Stimulated activated CD4-positive, alpha-beta T cell treated with anti-CD3 and anti-CD28 coated beads, Interleukin-4, amount 100 ng/mL, for 4 hours (primary cell): ENCODE results near the gene COL5A1.

Experiments used
- DNase-seq, 2 experiments: peaks; one replicate each; pipeline ENCODE4 v3.0.0-alpha.2; 2020

COL5A1 gene

GRCh38 chr9:134796882-134797281 is 155.3 kb downstream of the COL5A1 start:
- no peak for DNase-seq

- DNase-seq: no peak
These were observed 159.3 kb downstream of the COL5A1 start for GRCh38 chr9:134800791-134801339.

DNA sequence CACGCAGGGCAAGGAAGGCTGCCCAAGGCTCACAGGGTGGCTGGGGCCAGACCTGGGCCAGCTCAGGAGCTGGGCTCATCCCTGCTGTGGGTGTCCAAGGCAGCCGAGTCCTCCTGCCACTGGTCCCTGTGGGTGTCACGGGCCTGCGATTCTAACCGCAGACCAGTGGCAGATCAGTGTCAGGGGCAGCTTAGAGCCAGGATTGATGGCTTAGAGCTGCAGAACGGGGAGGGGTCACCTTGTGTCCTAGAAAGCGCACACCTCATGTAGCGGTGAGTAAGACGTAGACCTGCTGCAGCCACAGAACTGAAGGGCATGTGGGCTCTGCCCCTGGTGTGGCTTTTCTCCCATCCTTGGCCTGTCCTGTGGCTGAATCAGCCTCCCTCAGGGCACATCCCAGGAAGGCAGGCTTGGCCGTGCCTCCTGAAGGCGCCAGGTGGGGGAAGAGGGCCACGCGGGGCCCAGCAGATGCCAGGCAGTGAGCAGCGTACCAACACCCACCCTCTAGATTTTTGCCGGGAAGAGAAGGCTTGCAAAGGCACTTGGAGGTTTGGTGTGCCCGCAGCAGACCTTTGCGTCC is 160.7 kb downstream of the COL5A1 start:
- no peak for DNase-seq

- DNase-seq: no peak
These were observed 163.3 kb downstream of the COL5A1 start for GRCh38 chr9:134804871-134805270.

DNA sequence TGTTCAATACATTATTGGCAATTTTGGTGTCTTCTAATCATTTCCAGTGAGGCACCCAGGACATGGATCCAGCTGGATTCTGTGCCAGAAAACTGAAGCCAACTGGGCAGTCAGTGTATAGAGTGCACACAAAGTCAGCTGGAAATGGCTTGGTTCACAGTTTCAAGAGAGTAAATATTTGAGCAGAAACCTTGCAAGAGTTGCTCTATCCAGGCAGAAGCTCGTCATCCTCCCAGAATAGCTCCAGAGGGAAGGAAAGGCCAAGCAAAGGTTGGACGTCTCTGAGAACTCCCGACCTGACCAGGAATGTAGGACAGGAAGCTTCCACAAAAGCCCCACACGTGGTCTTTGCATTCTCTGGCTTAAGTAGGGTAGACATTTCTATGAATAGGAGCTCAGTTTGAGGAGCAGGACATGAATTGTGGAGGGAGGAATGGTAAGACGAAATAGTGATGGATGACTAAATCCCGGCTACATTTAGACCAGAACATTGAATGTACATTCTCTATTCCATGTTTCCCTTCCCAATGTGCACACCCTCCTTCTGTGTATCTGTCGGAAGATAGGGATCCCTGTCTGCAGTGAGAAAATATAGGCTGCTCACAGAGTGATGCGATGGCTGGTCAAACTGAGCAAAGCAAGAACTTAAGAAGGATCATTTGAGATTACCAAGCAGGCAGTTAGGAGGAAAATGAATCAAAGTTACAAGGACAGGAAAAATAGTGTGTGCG is 166.3 kb downstream of the COL5A1 start:
- no peak for DNase-seq

- DNase-seq: no peak
These were observed 166.8 kb downstream of the COL5A1 start for GRCh38 chr9:134808447-134808792.

DNA sequence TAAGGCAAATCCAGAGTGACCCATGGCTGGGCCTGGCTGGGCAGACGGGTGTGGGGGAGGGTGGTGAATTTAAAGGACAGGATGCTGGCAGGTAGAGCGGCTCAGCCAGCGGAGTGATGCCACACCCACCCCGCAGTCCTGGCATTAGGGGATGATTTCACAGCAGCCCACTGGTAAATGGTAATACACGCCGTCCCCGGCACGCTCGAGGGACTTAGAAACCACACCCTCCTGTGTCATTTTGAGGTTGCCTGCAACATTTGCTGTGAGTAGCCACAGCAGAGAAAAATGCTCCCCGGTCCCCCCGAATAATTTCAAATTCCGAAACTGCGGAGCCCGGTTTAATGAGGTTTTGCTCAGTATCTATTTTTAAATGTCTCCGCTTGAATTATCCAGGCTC is 167.7 kb downstream of the COL5A1 start:
- DNase-seq: no peak

- DNase-seq: no peak
These were observed 168.2 kb downstream of the COL5A1 start for GRCh38 chr9:134809826-134810225.

GRCh38 chr9:134811079-134811672 is 169.6 kb downstream of the COL5A1 start:
- DNase-seq: no peak

DNA sequence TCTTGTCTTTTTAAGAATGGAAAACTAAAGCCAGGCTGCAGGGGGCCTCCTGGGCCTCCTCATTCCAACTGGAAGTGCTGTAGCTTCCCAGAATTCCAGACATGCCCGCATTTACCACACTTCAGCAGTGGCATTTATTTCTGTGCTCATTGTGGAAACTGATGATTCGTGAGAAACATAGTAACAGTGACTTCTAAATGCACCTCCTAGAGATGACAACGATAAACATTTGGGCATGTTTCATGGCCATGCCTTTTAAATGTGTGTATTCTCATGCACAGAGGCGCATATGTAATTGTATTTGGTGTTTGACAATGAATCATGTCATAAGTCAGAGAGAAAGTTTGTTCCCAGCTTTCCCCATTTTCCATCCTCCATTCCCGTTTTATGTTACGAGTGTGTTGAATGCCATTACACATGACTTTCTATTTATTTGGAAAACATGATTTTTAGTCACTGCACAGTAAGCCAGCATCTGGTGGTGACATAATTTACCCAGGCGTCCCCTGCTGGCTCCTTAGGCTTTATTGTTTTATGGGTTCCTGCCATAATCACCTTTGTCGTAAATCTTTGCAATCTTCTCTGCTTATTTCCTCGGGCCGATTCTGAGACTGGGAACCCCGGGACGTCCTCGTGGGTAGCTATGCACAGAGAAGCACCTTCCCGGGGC is 170.2 kb downstream of the COL5A1 start:
- no peak for DNase-seq

GRCh38 chr9:134812343-134812673 is 170.7 kb downstream of the COL5A1 start:
- no peak for DNase-seq

DNA sequence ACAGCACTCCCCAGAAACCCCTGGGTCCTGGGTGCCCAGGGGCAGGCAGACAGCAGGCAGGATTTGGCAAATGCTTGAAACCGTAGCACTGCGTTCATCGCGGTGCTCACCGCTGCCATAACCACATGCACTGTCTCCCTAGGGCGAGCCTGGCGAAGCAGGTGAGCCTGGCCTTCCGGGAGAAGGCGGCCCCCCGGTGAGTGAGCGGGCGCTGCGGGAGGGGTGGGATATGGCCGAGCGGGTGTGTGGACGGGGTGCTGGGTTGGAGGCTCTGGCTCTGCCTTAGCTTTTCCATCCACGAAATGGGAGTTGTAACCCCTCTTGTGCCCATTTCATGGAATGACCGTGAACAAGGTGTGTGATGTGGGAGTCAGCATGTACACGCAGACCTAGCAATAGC is 172.2 kb downstream of the COL5A1 start:
- no peak for DNase-seq

DNA sequence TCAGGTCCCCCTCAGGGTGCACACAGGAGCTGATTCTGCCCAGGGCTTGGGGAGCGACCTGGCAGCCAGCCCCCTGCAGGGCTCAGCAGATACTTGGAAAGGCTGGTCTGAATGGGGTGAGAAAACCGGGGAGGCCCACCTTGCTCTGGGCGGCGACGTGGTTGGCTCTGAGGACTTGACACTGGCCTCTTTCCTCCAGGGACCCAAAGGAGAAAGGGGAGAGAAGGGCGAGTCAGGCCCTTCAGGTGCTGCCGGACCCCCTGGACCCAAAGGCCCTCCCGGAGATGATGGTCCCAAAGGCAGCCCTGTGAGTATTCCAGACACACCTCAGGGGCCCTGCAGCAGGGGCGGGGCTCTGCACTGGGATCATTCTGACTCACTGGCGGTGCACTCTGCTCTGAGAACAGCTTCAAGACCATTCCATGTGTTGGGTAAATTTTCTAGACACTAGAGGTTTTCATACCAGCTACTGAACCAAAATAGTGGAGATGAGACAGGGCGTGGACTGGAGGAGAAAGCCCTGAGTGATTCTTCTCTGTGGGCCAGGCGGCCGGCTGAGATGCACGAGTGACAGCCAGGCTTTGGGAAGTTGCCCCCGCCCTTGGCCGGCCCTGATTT is 173.1 kb downstream of the COL5A1 start:
- DNase-seq: no peak

DNA sequence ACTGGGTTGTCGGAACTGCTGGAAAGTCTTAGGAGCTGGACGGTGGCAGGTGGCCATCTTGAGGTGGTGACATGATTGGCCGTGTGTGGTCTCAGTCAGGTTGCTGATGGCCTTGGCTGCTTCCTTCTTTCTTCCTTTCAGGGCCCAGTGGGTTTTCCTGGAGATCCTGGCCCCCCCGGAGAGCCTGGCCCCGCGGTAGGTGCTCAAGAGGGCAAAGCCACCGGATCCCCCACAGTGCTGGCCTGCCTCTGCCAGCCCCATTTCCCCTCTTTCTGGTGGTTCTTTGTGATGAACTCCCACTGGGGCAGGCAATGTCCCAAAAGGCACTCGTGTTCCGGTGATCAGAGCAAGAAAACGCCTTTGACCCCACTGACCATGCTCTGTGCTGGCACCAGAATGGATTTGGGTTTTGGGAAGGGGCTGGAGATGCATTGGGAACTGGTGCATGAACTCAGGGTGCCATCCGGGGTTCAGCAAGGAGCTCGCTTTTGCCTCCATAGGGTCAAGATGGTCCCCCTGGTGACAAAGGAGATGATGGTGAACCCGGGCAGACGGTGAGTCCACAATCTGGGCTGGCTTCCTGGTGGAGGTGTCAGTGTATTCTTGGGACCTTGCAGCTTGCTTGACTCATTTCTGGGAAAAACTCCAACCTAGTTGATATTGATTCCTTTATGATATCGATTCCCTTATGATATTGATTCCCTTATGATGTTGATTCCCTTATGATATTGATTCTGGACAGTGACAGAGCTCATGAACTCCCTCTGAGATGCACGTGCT is 174.0 kb downstream of the COL5A1 start:
- no peak for DNase-seq

GRCh38 chr9:134816264-134816663 is 174.7 kb downstream of the COL5A1 start:
- DNase-seq: no peak

- DNase-seq: no peak
These were observed 176.5 kb downstream of the COL5A1 start for GRCh38 chr9:134818000-134818568.

GRCh38 chr9:134818591-134818990 is 177.0 kb downstream of the COL5A1 start:
- no peak for DNase-seq

GRCh38 chr9:134820901-134821300 is 179.3 kb downstream of the COL5A1 start:
- no peak for DNase-seq

DNA sequence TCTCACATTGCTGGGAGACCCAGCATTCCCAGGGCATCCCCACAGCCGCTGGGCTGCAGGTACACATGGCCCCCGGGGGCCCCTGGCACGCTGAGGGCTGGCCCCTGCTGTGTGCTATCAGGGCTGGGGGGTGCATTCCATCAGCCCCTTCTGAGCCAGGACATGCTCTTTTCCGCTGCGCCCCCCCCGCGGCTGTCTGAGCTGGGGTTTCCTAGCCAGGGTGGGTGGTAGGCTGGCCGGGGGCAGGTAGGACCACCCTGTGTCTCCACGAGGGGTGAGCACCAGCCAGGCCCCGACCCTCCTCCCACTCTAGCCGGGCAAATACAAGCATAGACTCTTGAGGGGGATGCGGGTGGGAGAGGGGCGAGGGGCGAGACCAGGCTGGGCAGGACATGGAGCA is 180.9 kb downstream of the COL5A1 start:
- DNase-seq: no peak

DNA sequence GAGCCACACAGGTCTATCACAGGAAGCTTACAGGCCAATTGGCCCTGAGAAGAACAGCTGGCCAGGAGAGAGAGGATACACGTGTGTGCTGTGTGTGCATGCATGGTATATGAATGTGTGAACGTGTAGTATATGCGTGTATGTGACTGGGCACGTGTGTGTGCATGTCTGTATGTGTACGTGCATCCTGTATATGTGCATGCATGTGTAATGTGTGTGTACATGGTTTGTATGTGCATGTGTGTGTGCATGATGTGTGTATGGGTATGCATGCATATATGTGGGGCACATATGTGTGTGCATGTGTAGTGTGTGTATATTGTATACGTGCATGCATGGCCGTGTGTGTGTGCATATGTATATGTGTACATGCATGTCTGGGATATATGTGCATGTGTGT is 182.0 kb downstream of the COL5A1 start:
- DNase-seq: no peak

DNA sequence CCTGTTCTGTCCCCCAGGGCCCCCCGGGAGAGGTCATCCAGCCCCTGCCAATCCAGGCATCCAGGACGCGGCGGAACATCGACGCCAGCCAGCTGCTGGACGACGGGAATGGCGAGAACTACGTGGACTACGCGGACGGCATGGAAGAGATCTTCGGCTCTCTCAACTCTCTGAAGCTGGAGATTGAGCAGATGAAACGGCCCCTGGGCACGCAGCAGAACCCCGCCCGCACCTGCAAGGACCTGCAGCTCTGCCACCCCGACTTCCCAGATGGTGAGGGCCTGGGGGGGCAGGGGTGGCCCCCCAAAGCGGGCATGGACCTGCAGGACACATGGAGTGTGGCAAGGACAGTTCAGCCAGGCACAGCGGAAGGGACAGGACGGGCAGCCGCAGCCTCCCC is 183.0 kb downstream of the COL5A1 start:
- DNase-seq: no peak

- no peak for DNase-seq
These were observed 183.4 kb downstream of the COL5A1 start for GRCh38 chr9:134825025-134825424.
